KG1 (cell line): Measurements from ENCODE around the gene LPIN1.

ENCODE experiments used
- DNase-seq: peaks from one replicate; lab custom pipeline; 2025; lab: John Stamatoyannopoulos, UW

Gene LPIN1

DNA sequence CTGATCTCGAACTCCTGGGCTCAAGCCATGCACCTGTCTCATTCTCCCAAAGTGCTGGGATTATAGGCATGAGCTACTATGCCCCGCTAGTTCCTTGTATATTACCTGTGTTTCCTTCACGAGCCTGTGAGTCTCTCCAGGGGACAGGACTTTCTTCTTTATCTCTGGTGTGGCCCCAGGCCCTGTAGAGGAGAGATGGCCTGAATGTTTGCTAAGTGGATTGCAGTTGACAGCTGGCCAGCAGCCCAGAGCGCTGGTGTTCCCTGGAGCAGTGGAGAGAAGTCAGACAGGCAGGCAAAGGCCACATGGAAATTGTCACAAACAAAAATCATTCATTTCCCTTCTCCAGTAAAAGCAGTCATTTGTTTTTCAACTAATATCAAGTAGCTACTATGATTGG lies 17.9 kb downstream of the LPIN1 start:
- no peak for DNase-seq

DNA sequence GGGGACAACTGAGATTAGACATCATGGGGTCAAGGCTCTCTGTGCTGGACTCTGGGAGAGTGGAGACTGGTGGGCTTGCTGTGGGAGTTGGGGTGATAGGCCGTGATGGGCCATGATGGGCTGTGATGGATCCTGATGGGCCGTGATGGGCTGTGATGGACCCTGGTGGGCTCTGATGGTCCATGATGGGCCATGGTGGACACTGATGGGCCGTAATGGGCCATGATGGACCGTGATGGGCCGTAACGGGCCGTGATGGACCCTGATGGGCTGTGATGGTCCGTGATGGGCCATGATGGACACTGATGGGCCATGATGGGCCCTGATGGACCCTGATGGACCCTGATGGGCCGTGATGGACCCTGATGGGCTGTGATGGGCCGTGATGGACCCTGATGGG lies 18.5 kb downstream of the LPIN1 start:
- no peak for DNase-seq

DNA sequence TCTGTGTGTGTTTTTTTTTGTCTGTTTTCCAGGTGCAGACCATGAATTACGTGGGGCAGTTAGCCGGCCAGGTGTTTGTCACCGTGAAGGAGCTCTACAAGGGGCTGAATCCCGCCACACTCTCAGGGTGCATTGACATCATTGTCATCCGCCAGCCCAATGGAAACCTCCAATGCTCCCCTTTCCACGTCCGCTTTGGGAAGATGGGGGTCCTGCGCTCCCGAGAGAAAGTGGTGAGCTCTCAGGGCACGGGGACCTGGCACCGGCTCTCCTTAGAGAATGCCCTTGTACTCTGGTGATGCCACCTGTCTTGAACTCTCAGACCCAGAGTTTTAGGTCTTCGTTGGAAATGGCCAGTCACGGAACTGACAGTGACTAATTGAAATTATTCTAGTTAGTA lies 19.1 kb downstream of the LPIN1 start:
- no peak for DNase-seq

DNA sequence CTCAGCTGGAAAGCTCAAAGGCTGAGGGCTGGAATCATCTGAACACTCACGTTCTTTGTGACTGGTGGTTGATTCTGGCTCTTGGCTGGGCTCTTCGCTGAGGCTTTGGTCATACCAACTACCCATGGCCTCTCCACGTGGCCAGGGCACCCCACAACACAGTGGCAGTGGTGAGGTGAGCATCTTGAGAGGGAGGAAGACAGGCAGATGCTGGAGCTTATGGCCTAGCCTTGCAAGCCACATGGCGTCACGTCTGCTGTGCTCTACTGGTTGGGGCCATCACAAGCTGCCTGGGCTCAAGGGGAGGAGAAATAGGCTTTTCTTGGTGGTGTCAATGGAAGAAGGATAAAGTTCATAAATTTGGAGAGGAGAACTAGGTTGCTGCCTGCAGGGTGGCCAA lies 19.6 kb downstream of the LPIN1 start:
- no peak for DNase-seq

DNA sequence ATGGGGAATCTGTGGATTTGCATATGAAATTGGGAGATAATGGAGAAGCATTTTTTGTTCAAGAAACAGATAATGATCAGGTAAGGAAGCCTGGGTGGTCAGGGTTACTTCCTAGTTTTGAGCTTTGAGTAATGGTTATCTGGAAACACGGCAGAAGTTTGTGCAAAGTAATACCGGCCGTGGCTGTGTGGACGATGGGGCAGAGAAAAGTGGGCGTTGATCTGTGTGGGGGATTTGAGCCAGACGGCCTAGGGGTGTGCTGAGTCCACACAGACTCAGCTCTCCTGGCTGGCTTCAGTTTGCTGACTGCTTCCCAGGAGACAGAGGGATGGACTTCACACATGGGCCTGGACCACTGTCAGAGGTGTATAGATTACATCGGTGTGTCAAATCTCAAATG lies 21.3 kb downstream of the LPIN1 start:
- DNase-seq: no peak

DNA sequence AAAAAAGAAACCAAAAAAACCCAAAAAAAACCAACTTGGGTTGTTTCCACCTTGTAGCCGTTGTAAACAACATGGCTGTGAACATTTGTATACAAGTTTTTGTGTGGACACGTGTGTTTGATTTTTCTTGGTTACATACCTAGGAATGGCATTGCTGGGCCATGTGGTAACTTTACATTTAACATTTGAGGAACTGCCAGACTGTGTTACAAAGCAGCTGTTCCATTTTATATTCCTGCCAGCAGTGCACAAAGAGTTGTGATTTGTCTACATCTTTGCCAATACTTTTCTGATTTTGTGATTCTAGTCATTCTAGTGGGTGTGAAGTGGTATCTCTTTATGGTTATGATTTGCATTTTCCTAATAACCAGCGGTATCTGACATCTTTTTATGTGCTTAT lies 22.5 kb downstream of the LPIN1 start:
- DNase-seq: no peak

DNA sequence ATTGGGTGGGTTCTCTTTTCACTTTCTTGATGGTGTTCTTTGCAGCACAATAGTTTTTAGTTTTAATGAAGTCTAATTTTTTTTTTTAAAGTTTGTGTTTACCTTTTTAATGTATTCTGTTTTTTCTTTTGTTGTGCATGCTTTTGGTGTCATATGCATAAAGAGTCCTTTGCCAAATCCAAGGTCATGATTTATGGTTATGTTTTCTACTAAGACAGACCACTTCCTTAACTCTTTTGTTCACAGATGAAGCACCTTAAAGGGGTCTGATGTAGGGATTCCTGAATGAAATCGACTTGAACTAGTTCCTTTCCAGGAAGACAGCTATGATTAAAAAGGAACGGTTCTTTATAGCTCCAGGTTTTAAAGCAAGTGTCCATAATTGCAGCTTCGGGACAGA lies 23.1 kb downstream of the LPIN1 start:
- no peak for DNase-seq

DNA sequence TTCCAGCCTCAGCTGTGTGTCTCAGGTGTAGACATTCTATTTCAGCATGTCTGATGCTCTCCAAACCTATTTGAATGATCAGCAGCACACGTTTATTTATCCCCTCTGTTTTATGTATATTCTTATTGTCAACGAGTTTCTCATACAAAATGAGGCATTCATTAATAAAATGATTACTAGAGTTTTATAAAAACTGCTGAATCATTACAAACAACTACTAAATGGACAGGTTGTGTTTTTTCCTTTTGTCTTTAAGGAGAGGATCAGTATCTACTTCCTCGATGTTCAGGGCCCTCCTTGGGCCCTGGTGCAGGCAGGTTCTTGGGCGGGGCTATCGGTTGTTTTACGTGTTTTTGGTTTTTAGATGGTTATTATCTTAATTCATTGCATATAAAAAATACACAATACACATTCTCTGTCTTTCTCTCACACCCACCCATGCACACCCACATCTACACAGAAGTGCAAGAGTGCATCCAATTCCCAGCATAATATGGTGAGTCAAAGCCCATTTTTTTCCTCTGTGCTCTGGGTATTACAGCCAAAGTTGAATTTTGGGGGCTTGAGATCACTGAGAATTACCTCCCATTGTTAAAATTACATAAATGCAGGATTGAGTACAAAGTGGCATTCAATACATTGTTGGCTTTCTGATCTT lies 24.2 kb downstream of the LPIN1 start:
- no peak for DNase-seq

DNA sequence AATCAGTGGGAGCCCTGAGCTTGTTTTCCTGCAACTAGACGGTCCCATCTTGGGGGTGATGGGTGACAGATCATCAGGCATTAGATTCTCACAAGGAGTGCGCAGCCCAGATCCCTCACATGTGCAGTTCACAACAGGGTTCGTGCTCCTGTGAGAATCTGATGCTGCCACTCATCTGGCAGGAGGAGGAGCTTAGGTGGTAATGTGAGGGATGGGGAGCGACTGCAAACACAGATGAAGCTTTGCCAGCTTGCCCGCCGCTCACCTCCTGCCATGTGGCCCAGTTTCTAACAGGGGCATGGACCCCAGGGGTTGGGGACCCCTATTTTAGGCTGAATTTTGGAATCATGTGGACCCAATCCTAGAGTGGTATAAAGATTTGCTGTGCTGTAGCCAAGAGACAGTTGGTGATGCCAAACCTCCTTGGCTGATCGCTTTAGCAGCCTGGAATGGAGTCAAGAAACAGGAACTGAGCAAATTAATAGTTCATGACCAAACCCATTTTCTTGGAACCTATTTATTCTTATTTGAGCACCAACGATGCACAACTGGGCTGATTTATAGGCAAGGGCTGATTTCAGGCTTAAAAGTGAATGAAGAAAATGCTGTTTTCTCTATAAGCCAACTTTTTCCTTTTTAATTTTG lies 25.7 kb downstream of the LPIN1 start:
- DNase-seq: no peak

DNA sequence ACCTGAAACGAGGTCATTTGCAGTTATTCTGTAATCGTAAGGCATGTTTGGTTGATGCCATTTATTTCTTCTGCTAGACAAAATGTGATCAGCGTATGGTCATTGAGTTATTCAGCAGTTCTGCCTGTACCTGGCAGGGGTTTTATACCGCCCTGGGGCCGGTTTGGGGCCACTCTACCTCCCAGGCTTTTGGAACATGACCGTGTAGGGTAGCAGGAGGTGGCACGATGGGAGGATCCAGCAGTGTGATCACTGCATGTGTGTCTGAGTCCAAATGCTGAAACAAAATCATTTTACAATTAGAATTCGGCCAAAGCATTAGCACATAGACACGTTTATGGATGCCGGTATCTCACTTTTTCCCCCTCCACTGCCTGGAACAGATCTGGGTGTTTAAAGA lies 26.7 kb downstream of the LPIN1 start:
- DNase-seq: no peak

DNA sequence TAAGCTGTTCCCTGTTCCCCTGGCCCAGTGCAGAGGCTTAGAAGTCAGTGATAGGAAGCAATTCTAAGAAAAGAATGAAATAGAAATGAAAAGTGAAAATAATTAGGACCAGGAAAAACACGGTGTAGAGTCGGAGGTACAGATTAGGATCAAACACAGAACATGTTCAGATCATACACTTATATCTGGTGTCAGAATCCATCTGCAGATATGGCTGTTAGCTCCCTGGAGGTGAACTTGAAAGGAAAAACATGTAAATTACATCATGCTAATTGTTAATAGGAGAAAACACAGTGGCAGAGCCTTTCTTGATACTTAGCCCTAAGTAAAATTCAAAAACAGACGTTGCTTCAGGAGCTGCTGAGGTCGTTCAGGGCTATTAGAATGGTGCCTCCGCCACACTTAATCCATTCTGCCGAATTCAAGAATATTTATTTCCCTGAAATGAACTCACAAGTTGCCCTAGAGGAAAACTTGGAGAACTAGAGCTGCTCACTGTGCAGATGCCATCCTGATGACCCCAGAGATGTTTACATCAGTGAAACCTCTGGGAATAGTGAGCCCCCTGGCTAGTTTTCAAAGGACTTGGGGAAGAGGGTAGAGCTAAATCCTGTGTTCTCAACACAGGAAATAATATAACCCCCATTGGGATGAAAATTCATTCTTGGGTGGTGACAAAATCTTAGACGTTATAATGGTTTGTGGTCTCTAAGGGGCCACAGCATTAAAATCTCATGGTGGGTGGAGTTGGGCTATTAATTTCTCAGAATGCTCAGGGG lies 27.5 kb downstream of the LPIN1 start:
- no peak for DNase-seq

DNA sequence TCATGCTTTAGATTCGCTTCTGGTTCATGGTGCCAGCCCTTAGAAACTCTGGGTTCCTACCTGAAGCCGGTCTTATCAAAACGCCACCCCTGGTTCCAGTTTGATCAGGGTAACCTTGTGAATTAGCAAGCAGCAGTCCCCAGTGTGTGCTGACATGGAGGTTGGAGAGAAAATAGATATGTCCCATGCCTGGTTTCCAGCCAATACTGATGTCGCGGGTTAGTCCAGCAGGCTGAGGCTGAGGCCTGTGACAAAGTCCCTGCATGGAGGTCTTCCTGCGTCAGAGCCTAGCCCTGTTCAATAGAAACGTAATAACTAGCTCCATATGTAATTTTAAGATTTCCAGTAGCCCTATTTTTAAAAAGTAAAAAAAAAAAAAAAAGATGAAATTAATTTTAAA lies 28.2 kb downstream of the LPIN1 start:
- DNase-seq: no peak

DNA sequence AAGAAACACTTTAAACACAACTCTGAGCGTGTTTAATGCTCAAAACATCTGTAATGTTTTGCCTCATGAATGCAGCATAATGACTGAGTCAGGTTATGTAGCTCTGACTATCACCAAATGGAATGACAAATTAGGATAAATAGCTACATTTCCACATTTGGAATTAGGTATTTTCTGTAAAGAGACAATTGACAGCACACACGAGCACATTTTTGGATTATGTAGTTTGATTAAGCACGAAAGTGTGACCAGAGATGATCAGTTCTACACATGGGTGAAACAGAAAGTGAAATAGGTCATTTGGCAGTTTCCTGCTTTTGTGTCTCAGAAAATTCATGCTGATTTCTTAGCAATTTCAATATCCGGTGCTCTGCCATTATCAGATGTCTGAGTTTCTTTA lies 29.0 kb downstream of the LPIN1 start:
- no peak for DNase-seq

DNA sequence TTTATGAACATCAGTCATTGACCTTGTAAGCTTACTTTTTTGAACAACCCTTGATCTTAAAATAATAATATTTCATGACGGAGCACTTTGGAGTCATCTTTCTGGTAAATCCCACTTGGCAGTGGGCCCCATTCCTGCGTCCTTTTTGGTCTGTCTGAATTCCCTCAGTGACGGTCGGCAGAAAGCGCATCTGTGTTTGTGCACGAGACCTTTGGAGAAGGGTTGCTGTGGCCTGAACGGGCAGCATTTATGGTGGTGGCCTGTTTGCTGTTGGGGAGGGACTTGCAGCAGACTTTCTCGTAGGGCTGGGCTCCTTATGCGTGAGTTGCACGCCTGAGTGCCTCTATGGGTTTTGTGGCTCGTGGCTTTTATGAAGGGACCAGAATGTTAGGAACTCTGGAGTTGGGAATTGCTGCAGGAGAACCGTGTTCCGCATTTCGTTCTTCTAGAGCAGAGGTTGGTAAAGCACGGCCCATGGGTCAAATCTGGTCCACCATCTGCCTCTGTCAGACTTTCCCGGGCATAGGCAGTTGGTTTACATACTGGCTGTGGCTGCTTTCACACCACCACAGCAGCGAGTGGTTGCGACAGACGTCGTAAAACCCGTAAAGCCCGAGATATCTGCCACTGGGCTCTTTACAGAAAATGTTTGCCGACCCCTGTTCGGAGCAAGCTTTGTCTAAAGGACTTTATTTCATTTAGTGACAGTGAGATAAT lies 30.8 kb downstream of the LPIN1 start:
- no peak for DNase-seq

DNA sequence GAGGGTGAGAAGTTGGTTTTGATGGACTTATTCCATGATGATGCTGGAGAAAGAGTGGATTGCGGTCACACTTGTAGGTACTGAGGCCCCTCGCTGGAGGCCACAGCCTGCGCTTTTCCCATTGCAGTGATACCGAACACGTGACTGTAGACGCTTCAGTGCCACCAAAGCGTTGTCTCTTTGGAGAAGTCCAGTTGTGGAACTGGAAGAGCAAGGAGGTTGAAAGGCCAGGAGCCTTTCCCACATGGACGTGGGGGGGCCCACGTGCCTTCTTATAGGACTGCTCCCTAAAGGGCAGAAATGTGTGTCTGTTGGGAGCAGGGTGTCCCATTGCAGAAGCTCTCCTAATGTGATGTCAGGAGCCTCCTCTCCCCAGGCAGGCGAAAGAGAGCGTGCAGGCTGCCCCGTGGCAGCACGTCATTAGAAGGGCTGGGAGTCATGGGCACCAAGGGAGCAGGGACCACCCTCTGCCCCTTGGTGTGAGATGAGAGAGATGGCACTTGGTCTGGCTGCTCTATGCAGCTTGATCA lies 31.5 kb downstream of the LPIN1 start:
- DNase-seq: no peak

DNA sequence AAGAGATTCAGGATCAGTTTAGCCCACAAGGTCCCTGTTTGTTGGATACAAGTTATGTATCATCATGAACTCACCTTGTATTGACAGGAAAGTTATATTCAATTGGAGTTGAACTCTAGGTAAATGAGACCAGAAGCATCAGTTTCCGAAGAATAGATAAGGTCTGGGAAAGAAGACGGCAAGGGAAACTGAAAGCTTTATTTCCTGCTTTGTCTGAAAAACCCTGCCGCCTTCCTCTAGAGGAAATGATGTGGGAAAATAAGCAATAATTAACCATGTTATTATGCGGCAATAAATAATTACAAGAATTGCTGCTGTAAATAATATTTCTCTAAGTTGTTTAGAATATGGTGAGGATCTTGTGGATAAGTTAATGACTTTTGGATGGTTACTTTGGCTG lies 32.0 kb downstream of the LPIN1 start:
- DNase-seq: no peak

DNA sequence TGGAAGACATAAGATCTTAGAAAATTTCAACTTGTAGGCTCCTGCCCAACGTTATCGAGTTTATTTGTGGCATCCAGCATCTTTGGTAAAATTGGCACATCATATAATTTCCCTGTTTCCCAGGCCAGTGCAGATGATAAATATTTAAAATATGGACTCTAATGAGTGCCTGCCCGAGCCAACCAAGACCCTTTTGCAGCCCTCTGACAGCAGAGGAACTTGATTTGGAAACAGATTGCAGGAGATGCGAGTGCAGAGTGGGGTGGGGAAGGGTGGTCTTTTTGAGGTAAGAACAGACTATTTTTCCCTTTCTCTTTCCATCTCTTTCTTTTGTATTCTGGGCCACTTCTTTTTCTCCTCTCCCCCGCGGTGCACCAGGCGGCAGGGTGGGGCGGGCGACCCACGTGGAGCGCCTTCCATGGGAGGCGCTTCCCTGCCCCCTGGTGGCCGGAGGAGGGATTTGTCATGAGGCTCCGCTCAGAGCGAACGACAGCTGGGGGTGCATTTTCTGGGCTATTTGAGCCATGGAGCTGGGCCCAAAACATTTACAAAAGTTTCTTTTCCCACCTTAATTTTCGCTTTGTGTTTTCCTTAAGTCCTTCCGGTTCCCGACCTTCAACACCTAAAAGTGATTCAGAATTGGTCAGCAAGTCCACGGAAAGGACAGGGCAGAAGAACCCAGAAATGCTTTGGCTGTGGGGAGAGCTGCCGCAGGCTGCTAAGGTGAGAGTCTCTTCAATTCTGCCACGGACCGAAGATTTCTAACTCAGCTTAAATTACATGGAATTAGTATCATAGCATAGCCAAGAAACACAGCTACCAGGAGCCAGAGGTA lies 32.7 kb downstream of the LPIN1 start:
- peak; percentile 41 for DNase-seq

DNA sequence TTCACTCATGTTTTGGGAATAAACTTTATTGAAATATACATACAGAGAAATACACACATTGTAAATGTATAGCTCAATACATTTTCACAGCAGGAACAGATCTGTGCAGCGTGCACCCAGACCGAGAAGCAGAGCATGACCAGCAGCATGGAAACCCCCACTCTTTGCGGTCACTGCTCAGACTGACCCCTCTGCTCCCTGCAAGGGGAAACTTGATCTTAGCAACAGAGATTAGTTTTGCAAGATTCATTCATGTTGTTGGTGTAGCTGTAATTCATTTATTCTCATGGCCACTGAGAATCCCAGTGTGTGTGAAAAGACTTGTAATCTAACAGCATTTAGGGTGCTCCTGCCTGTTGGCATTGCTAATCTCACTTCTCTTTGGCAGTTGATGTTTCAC lies 35.2 kb downstream of the LPIN1 start:
- no peak for DNase-seq

DNA sequence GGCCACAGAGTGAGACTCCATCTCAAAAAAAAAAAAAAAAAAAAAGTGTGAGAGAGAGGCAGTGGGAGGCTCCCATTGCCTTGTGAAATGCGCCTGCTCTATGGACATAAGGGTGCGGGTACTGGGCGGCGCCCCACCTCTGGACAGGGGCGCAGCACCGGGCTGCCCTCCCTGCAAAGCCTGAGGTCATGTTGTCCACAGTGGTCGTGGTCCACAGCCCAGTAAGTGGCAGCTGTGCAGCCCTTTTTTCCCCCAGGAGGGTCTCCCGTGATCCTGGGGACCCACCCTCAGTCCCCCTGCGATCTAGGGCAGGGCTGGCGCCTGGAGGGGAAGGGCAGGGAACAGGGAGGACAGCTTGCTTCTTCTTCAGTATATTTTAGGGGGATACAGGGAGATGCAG lies 37.8 kb downstream of the LPIN1 start:
- no peak for DNase-seq

DNA sequence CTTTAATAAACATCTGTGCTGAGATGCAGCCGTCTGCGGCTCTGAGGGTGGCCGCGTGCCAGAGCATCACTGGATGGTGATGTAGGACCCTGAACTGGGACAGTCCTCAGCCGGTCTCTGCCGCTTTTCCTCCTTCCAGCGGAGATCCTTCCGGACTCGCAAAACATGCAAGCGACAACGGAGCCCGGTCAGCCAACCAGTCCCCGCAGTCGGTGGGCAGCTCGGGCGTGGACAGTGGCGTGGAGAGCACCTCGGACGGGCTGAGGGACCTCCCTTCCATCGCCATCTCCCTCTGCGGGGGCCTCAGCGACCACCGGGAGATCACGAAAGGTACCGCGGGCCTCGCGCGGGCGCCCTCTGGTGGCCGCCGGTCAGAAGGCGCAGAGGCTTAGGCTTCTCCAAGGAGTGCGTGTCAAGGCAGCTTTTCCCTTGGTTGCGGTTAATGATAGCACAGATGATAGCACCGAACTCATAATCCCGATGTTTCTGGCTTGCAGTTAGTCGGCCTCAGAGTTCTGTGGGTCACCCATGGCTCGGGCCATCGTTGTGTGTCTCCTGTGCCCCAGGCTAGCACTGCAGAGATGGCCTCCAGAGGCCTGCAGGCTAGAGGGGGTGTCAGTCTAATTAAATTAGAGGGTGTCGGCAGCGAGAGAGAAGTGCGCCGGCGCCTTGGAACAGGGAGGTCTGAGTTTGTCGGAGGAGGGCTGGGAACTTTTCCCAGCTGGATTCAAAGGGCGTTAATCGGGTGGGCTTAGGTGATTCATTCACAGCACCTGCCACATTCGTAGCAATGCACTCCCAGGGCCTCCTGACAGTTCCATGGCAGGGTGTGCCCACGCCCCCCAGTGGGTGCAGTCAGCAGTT lies 38.5 kb downstream of the LPIN1 start:
- DNase-seq: no peak

DNA sequence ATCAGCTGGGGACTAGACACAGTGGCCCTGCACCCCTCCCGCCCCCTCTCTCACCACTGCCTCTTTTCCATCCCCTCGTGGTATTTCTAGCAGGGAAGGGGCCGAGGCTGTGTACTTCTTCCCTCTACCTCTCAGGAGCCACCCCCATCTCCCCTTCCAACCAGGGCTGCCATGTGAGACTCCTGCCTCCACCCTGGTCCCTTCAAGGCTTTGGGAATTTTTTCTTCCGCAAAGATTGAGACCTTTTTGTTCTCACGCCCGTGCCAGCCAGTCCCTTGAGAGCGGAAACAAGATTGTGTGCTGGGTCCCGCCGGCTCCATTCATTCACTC lies 39.1 kb downstream of the LPIN1 start:
- no peak for DNase-seq
